Keratinocyte (primary cell): ENCODE results near the gene SCUBE3.

Source experiments
- EZH2 ChIP-seq: IDR thresholded peaks from one replicate; pipeline ENCODE4 v1.6.1; 2012; ENCODE audit warnings: inconsistent platforms, mild to moderate bottlenecking, low read length, moderate library complexity
- TF ChIP-seq, protein P1 (sequence below), 3 experiments: IDR thresholded peaks in 1 of 3; conservative IDR thresholded peaks in 1 of 3; optimal IDR thresholded peaks in 1 of 3; 2 replicates in 2 of 3; 3 replicates in 1 of 3; pipeline versions ENCODE3 to v1.5.1; 2011; ENCODE audit warnings: low read length in 3 of 3, mild to moderate bottlenecking in 3 of 3, moderate library complexity in 2 of 3, control low read depth in 1 of 3, inconsistent platforms in 1 of 3; ENCODE audit not compliant: insufficient read depth in 2 of 3; ENCODE audit errors: extremely low read depth in 1 of 3

DNA sequence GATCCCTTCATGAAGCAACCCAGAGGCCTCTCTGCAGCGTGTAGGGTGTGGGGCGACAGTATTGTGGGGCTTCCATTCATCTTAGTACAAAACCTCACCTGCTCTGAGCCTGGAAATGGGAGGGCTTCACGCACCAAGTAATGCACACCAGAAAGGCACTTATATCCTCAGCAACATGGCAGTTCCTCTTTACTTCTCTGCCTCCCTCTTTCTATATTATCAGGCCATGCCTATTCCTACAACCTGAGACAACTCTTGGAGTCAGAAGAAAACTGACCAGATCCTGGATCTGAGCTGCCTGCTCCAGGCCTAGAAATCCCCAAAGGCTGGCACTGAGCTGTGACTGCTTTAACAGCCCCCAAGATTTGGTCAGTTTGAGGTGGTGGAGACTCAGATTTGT lies 38.2 kb downstream of the SCUBE3 start:
- TF ChIP-seq, protein P1, sequence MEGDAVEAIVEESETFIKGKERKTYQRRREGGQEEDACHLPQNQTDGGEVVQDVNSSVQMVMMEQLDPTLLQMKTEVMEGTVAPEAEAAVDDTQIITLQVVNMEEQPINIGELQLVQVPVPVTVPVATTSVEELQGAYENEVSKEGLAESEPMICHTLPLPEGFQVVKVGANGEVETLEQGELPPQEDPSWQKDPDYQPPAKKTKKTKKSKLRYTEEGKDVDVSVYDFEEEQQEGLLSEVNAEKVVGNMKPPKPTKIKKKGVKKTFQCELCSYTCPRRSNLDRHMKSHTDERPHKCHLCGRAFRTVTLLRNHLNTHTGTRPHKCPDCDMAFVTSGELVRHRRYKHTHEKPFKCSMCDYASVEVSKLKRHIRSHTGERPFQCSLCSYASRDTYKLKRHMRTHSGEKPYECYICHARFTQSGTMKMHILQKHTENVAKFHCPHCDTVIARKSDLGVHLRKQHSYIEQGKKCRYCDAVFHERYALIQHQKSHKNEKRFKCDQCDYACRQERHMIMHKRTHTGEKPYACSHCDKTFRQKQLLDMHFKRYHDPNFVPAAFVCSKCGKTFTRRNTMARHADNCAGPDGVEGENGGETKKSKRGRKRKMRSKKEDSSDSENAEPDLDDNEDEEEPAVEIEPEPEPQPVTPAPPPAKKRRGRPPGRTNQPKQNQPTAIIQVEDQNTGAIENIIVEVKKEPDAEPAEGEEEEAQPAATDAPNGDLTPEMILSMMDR (optimal IDR thresholded peaks at IDR 0.05 in 1 of 3, IDR thresholded peaks at IDR 0.05 in 1 of 3, conservative IDR thresholded peaks at IDR 0.05 in 1 of 3; ENCODE audit: extremely low read depth in 1 of 3, insufficient read depth in 2 of 3, low read length in 3 of 3): no peak
- no peak for TF ChIP-seq EZH2
